HG03064 (cell line): ENCODE results near the gene MT1B.
"Not testable (repeated sequence)": the region's sequence is repeated elsewhere in the genome, so short reads cannot be mapped to it uniquely, and the experiment has no call there.

Source experiments
- ATAC-seq: cut with Tn5 transposase; IDR thresholded peaks from one replicate; pipeline ENCODE4 v1.9.1; 2021; ENCODE audit warnings: low read depth; ENCODE audit not compliant: unreplicated experiment

MT1B gene

GRCh38 chr16:56665286-56666261 is 13.9 kb downstream of the MT1B start:
- not testable (repeated sequence) for ATAC-seq

- ATAC-seq = no peak
Measured at GRCh38 chr16:56667581-56668571, 16.2 kb downstream of the MT1B start, which contains the start of gene MT1G. MT1G (minus strand) TSS chr16:56668065; CDS start chr16:56667993, 72 bp downstream.

GRCh38 chr16:56669005-56669839 is 17.5 kb downstream of the MT1B start, which contains the start of gene MT1H:
MT1H (plus strand) TSS chr16:56669814; CDS start chr16:56669885, 71 bp downstream.
- ATAC-seq = no peak

- ATAC-seq = no peak
Measured at GRCh38 chr16:56669840-56670619, 18.3 kb downstream of the MT1B start.

DNA sequence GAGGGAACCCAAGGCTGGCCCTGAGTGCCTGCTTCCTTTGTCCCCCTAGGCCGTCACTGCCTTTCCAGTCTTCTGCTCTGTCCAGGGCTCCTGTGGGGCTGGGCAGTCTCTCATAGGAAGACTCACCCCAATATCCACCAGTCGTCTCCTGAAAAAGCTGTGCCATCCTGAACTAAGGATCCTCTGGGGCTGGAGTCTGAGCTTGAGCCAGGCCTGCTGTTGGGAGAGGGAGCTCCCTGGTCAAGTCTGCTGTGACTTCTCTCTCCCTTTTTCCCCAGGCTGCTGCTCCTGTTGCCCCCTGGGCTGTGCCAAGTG is 18.9 kb downstream of the MT1B start:
- ATAC-seq = no peak

DNA sequence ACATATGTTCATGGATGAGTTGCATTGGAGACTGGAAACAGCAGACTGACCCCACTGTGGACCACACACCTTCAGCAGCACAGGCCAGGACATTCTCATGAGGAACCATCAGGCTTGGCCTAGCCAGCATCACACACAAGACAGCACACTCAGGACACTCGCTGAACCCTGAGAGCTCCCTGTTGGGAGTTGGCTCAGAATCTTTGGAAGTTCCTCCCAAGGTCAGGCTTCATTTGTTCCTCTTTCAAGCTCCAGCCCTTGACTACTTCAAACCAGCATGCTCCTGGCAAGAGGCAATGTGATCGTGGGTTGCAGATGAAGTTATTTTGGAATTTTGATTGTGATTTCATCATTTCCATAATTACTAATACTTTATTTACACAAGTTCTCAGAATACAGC is 20.0 kb downstream of the MT1B start:
- not testable (repeated sequence) for ATAC-seq

DNA sequence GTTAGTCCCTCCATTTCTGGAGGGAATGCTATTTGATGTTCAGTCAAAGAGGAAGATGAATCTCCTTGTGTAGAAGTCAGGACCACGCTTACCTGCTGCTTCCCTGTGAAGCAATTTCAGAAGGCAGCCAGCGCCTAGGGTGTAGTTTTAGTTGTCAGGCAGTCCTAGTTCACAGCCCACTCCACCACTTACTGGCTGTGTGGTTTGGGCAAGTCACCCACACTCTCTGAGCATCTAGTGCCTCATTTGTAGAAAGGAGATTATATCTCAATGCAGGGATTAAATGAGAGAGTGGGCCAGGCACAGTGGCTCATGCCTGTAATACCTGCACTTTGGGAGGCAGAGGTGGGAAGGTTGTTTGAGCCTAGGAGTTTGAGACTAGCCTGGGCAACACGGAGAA is 20.5 kb downstream of the MT1B start:
- not testable (repeated sequence) for ATAC-seq

- ATAC-seq = no peak
Measured at GRCh38 chr16:56672761-56673536, 21.3 kb downstream of the MT1B start.

DNA sequence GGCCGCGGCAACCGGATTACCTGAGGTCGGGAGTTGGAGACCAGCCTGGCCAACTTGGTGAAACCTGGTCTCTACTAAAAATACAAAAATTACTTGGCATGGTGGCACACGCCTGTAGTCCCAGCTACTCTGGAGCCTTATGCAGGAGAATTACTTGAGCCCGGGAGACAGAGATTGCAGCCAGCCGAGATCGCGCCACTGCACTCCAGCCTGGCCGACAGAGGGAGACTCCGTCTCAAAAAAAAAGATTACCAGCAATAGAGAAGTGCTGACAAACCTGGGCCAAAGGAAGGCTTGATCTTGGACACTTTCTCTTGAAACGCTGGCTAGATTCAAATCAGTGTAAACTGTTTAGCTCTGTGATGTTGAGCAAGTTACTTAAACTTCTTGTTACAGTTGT is 22.2 kb downstream of the MT1B start:
- no peak for ATAC-seq

- not testable (repeated sequence) for ATAC-seq
Measured at GRCh38 chr16:56674570-56674969, 22.9 kb downstream of the MT1B start.

DNA sequence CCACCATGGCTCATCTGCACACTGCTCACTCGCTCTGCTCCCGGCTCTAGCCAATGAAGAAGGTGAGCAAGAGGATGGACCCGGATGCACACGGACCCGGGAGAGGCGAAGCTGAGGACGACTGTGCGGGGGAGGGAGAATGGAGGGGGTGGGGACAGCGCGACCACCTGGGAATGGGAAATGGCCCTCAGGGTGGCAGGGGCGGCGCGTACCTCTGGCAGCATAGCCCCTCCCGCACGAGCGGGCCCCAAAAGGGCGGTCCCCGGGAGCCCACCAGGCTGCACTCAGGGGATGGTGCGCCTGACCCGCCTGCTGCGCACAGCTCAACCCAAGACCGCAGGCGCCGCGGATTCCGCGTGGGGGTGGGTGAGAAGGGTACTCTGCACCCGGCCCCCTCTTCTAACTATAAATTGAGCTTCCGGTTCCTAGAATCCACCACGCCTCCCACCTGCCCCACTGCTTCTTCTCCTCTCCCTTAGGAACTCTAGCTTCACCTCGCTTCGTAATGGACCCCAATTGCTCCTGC is 24.1 kb downstream of the MT1B start:
- ATAC-seq = no peak

GRCh38 chr16:56677474-56677873 is 25.8 kb downstream of the MT1B start:
- ATAC-seq = no peak

DNA sequence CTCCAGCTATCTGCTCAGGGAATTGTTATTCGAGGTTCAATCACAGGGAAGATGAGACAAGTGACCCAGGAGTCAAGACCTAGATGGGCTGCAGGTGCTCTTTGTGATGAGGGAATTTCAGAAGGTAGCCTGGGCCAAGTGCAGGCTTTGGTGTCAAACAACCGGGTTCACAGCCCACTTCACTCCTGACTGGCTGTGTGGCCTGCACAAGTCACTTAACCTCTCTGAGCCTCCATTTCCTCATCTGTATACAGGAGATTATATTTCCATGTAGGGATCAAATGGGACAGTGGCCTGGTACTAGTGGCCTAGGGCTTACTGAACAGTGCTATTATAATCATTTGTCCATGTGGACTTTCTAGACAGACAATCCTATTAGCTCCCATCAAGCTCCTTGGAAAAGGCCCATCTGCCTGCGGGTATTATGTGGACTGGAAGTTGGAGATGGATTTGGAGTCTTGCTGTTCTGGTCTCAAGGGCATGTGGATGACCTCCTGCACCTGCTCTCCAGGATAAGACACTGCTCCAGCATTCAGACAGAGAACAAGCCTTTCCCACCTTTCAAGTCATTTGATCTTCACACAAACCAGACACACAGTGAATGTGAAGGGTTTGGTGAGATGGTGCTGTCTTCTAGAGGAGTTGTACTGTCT is 27.5 kb downstream of the MT1B start:
- no peak for ATAC-seq

DNA sequence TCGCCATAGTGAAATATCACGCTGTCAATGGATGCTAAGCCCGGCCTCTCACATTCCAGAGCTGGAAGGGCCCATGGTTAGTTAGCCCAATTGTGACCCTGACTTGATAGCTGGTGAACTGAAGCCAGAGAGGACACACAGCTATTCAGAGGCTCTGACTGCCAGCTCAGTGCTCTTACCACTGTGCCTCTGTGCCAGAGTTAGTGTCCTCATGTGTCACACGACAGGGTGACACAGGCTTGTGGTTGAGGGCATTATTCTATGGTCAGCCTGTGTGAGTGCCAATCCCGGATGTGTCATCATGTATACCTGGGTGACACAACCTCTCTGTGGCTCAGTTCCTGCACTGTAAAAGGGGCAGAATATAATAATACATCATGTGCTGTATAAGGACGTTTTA is 28.1 kb downstream of the MT1B start:
- no peak for ATAC-seq

- peak; percentile 98 for ATAC-seq
Measured at GRCh38 chr16:56681939-56682702, 30.4 kb downstream of the MT1B start, which contains the start of gene MT1X. MT1X (plus strand) TSS chr16:56682470; CDS start chr16:56682541, 71 bp downstream.

DNA sequence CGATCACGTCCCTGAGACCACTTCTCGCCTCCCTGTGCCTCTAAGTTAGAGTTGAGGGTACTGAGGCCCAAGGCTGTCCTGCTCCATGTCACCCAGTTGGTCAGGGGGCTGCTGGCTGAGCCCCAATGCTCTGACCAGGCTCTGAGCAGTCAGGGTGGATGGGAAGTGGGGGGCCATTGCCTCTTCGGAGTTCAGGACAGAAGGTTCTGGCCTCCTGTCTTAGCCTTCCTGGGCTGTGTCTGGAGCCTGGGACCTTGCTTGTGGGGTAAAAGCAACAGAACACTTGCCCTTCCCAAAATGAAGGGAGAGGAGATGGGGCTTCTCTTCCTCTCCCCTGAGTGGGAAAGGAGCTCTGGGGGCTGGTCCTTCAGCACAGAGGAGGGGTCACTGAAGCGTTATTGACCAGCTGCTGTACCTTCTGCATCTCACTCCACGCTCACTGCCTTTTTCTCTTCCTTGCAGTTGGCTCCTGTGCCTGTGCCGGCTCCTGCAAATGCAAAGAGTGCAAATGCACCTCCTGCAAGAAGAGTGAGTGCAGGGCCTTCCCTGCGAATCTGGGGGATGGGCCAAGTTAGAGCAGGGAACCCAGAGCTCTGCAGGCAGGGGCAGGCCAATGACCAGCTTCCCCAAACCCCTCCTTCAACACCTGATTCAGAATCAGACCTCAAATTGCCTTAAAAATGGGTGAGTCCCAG is 31.2 kb downstream of the MT1B start:
- no peak for ATAC-seq
